CD4-positive, alpha-beta T cell treated with Interleukin-15 for 4 hours (primary cell): ENCODE results near the gene KLHDC3.
"Not testable (repeated sequence)": the region's sequence is repeated elsewhere in the genome, so short reads cannot be mapped to it uniquely, and the experiment has no call there.

Experiments used
- DNase-seq: peaks from one replicate; pipeline ENCODE4 v3.0.0-alpha.2; 2020; ENCODE audit warnings: low spot score

Gene KLHDC3

DNA sequence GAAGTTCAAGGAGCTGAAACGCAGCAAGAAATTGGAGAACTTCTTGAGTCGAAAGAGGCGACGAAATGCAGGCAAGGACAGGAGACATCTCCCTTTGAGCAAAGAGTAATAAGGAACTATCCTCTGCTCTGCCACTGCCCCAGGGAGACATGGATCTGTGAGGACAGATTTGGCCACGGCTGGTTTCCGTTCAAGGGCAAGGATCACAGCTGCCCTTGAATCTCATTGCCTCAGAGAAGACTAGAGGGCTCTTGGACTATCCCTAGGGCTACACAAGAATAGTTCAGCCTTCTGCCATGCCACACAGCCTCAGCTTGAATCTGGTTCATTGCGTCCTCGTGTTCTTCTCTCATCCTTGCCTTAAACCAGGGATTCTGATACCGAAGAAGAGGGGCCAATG is 15.1 kb downstream of the KLHDC3 start:
- no peak for DNase-seq

DNA sequence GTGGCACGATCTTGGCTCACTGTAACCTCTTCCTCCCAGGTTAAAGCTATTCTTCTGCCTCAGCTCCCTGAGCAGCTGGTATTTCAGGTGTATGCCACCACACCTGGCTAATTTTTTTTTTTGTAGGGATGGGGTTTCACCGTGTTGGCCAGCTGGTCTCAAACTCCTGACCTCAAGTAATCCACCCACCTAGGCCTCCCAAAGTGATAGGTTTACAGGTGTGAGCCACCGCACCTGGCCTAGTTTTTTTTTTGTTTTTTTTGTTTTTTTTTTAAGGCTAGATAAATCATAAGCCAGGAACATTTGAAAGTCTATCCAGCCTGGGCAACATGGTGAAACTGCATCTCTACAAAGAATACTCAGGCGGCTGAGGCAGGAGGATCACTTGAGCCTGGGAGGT is 18.3 kb downstream of the KLHDC3 start:
- DNase-seq: no peak

DNA sequence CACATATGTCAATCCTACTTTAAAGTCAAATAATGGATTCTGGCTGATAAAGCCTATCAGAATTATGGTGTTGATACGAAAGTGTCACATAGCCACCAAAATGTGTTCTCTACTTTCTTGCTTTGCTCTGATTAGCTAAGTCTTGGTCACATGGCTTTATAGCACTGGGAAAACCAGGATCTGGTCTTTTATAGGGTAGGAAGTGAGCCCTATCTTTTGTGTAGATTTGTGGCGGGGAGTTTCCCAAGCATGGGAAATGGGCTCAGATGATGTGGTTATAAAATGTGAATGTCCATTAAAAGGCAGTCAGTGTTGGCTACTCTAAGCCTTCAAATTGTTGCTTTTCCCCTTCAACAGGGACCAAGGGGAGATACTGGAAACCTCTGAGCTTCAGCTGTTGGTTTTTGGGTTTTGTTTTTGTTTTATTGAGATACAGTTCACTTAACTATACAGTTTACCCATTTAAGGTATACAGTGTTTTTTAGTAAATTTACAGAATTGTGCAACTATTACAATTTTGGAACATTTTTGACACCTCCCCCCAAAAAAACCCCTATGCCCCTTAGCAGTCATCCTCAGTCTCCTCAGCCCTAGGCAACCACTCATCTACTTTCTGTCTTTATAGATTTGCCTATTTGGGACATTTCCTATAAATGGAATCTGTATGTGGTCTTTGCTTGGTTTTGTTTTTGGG is 19.6 kb downstream of the KLHDC3 start:
- DNase-seq: no peak

DNA sequence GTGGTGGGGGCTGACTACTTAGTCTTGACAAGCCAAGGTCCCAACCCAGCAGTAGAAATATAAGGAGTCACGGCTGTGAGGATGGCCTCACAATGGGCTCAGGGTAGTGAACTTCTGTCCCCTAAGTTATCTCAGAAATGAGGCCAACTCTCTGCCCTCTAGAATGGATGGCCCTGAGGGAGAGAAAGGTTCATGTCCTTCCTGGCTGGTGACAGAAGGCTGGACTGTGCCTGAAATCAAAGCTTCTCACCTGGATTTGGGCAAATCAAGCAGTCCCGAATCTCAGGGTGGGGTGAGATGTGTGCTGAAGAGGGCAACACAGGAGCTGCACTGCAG is 20.1 kb downstream of the KLHDC3 start:
- no peak for DNase-seq

DNA sequence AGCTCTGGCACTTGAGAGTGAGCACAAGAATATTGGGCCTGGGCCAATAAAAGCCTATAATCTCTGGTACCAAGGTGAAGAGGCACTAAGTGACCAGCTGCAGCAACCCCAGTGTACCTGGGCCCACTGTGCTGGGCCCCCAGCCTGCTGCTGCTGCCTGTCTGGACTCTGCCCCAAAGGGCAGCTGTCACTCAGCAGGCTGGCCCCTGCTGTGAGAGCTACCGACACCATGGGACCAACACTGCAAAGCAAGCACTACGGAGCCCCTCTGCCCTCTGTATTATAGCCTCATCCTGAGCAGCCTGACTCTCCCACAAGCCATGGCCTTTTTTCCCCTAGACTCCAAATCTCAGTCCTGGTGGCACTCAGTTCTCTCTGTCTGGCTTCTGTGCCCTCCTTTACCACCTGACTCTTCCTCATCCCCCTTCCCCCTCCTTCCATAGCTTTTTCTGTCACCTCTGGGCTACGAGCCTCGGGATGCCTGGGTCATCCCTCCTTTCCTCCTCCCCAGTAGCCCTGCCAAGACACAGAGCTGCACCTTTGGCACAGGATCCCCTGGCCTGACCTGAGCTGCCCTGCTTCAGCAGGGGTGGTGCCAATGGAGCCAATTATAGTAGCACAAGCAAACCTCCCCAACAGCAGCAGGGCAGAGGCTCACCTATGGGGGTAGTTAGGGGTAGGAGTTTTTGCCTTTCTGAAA is 21.6 kb downstream of the KLHDC3 start:
- DNase-seq: no peak

DNA sequence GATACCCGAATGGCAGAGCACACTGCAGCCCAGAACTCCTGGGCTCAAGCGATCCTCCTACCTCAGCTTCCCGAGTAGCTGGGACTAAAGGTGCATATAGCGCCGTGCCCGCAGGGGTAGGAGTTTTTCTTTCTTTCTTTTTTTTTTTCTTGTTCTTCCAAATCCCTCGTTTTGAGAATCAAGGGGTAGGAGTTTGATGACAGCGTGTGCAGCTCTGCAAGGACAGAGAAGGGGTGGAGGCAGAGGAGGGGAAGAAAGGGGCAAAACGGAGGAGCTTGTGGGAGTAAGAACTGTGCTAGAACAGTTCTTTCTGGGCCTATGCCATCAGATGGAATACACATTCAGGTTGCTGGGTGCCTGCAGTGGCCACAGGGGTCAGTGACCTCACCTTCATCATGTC is 22.7 kb downstream of the KLHDC3 start:
- no peak for DNase-seq

DNA sequence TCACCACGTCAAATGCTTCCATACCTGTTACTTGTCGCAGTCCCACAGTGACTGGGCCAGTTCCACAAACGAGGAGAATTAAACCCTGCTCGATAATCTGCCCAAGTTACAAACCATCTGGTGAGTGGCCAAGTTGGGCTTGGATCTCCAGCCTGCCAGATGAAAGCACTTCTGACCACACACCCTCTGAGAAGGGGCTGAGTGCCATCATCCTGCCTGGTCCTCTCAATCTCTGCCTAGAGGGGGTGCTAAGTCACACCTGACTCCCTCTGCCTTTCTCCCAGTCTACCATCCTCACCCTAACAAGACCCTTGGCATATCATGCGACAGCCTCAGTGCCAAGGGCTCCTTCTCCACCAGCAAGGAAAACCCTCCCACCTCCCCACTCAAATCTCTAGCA is 23.1 kb downstream of the KLHDC3 start:
- no peak for DNase-seq

DNA sequence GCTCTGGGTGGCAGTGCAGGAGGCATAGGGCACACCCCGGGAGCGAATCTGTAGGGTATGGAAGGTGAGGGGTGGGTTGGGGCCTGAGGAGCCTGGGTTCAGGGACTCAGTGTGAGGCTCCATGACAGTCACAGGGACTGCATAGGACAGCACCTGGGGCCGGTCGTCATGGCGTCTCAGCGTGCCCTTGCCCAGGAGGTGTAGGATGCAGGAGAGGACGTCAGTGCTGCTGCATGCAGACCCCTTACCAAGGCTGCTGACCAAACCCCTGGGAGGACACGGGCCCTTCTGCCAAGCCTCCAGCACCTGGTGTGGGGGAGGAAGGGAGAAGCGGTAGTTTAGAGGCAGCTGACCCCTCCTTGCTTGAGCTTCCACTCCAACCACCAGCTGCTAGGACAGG is 23.7 kb downstream of the KLHDC3 start:
- DNase-seq: no peak

DNA sequence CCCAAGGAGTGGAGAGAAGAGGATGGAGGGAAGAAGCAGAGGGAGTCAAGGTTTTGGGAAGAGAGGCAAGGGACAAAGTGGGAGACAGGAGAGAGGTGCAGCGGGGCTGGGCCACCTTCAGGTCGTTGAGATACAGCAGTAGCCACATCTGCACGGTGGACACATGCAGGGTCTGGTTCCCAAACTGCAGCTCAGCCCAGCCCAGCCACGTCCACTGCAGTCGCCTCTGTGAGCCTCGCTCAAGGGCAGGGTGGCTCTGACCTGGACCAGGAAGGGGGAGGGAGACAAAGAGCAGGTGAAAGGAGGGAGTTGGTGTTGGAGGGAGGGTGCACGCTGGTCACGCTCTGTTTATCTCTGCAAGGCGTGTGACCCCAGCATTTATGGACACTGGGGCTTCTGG is 24.7 kb downstream of the KLHDC3 start:
- DNase-seq: no peak

DNA sequence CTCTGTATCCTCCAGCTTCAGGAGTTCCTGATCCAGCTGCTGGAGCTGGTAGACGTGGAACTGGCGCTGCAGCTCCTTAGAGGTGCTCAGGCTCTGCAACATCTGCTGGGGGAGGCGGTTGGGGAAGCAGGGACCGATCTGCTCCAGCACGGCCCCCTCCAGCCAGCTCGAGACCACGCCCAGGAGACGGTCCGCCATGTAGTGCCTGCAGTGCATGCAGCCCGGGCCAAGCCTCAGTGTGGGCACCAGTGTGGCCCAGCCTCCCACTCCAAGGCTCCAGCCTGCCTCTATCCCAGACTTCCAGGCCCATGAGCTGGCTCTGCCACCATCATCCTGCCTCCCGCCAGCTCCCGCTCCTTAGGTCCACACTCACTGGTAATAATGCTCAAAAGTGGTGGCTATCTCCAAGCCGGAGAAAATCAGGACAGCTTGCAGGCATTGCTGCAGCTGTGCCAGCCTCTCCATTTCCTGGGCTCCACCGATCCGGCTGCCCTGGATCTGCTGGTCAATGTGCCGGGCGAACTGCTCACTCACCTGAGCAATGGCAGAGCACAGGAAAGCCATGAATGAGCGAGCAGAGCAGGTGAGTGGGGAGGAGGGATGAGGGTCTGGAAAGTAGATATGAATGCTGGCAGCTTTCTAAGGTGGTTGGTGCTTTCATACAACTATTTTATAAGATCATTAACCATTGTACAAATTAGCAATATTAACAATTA is 26.7 kb downstream of the KLHDC3 start:
- DNase-seq: no peak

DNA sequence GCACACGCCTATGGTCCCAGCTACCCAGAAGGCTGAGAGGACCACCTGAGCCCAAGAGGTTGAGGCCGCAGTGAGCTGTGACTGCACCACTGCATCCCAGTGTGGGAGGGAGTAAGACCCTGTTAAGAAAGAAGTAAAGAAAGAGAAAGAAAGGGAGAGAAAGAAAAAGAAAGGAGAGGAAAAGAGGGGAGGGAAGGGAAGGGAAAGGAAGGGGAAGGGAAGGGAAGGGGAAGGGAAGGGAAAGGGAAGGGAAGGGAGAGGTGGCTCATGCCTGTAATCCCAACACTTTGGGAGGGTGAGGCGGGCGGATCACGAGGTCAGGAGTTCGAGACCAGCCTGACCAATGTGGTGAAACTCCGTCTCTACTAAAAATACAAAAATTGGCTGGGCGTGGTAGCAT is 27.4 kb downstream of the KLHDC3 start:
- DNase-seq: not testable (repeated sequence)

DNA sequence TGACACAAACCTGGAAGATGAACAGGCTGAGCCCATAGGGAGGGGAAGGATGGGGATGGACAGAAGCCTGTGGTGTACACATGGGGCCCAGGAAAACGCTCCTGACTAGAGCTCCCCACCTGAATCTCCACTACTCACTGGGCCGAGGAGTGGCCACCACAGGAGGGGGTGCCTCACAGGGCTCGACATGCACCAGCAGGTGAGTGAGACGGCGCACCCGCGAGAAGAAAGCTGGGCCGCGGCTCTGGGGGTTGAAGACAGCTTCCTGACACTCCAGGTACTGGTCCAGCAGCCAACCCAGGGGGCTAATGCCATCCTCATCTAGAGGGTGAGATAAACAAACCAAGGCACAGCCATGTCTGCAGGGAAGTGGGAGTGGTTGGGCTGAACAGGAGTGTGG is 29.3 kb downstream of the KLHDC3 start:
- no peak for DNase-seq

DNA sequence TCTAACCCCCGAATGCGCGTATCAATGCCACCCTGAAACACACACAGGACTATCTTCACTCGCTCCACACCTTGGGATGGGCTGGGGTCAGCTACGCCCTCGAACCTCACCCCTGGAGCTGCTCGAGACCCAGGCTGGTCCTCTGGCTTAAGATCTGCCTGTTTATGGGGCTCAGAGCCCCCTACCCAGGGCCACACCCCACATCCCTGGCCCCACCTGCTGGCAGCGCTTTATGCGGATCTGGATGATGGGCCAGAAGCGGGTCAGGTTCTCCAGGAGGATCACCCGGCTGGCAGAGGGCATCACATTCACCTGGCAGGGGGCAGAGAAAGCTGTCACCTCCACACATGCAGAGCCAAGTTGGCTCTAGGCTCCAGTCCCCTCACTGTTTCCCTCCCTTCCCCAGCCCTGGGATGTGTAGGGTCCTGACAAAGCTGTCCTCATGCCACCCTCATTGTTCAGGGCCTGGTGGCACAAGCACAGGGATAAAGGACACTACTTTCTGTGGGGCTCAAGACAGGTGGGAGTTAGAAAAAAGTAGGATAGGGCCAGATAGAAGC is 31.4 kb downstream of the KLHDC3 start:
- no peak for DNase-seq

DNA sequence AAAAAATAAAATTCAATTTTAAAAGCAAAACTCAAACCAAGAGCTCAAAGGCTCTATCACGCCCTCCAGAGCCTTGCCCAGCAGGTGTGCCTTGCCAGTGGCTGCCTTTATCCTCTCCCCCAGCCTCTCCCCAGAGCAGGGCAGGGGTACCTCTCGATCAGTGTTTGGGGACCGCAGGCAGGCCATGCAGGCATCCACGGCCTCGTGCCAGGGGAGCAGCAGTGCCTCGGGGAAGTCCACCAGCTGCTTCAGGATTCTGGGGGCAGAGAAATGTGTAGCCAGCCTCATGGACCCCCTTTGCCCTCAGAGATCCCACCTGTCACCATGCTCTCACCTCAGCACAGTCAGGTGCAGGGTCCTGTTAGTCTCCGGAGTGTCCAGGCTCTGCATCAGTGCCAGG is 33.9 kb downstream of the KLHDC3 start:
- no peak for DNase-seq

DNA sequence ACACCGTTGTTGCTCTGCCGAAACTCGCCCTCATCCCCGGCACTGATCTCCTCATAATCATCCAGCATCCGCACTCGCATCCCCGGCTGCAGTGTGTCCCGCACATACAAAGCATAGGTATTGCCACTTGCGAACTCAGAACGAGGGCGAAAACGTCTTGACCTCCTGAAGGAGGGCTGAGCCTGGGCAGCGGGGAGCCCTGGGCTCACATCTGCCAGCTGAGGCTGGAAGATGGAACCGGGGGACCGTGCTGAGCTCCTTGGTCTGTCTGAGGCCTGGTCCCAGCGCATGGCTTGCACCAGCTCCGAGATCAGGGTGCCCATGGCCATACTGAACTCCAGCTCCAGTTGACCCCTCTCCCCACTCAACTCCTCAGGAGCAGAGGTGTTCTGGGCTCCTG is 36.9 kb downstream of the KLHDC3 start:
- DNase-seq: no peak

DNA sequence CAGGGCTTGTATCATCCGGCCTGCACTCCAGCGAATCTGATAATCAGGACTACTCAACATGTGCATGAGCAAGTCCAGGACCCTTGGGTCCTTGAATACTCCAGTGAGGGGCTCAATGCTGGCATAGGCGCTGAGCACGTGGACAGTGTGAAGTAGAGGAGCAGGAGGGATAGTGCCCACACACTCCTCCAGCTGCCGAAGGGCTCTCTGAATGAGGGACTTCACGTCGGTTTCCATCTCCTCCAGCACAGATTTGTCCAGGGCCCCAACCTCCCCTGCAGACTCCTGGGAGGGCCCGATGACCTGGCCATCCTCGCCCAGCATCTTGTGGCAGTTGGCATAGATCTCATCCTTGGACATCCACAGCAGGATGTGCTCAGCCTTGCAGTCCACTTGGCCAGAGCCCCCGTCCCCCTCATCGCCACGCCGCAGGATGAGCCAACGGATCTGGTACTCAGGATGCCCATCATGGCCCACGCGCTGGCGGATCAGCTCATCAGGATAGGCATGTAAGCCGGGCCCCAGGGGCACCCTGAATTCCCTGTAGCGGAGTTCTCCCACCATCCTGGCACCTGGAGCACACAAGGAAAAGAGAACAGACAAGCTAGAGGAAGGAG is 38.3 kb downstream of the KLHDC3 start:
- DNase-seq: no peak

DNA sequence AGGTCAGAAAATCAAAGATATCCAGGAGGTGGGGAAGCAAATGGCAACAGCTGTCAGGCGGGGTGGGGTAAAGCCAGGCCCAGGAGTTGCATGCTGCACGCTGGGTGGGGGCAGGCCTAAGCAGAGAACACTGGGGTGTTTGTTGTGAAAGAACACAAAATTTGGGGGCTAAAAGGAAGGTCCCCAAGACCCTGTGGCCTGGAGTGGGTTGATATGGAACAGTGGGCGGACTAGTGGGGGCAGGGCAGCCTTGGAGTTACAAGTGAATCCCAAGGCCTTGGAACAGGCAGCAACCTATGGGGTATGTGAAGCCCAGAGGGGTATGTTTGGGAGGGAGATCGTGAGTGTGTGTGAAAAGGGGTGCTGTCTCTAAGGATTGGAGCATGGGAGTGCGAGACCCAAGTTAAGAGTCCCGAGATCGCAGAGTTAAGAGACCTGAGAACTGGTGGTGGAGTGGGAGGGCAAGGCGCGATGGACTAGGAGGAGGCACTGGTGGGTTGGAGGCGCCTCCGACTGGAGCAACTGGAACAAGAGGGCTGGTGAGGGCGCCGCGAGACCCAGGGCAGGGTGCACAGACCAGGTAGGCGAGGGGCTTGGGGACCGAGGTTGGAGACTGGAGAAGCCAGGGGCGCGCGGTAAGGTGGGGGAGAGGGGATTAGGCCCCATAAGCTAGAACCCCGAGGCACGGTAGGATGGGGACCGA is 38.9 kb downstream of the KLHDC3 start:
- DNase-seq: no peak

DNA sequence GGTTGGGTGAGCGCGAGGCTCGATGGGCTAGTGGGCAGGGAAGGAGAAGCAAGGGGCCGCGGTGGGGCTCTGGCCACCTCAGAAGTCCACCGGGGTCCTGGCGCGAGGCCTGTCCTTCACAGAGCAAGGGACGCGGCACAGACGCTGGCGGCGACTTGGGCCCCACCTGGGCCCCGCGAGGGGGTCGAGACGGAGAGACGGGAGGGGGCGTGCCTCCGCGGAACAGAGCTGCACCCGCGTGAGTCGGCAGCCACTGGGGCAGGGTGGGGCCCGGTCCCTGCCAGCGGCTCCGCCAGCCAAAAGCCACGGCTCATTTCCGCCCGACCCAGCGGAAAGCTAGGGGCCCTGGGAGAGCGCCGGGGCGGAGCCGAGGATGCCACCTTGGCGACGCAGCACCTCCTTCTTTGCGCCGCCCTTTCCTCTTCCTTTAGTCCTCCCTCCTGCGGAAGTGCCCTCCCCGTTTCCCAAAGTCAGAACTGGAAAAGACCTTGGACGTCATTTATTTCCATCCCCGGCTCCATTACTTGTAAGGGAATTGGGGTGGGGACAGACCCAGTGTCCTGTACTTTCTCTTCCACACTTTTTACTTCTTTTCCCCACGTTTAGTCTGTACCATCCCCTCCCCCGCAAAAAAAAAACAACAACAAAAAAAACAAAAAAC is 39.6 kb downstream of the KLHDC3 start, which contains the start of gene CUL7:
Gene CUL7, minus strand, starts transcription at position 307 of the 661 bp plus-strand sequence. CDS start 1,063 bp downstream, outside the sequence.
- peak; percentile 92 for DNase-seq

DNA sequence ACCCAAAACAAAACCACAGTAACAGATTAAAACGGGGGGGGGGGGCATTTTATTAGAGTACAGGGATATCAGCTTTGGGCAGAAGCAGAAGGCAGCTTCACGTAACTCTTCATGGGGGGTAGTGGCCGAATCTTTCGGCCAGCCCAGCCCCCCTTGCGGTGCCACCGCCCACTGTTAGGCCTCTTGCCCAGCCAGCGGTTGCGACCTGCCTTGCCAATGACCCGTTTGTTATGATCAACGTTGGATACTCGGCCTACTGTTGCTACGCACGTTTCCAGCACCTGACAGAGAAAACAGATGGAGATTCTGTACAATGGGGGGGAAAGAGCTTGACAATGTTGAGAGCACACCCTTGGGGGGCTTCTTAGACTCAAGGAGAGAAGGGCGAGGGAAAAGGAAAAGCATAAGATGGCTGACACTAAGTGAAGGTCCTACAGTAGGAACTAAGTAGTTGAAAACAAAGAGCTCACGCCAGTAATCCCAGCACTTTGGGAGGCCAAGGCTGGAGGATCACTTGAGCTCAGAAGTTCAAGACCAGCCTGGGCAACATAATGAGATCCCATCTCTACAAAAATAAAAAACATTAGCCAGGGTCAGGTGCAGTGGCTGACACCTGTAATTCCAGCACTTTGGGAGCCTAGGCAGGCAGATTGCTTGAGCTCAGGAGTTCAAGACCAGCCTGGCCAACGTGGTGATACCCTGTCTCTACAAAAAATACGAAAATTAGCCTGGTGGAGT is 40.3 kb downstream of the KLHDC3 start:
- no peak for DNase-seq

DNA sequence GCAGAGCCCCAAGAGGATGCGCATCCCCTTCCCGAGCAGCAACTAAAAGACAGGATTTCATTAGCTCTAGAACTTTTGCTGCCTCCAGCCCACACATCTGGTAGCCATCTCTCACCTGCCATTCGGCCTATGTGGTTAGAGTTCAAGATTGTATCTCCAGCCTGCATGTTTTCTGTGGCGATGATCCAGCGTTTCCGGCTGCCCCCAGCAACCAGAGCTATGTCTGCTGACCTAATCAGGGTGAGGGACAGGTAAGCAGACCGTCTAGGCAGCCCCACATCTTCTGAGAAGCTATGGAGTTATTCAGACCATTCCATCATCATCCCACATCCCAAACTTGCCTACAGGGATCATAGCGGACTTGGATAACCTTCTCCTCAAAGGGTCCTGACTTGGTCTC is 41.9 kb downstream of the KLHDC3 start:
- DNase-seq: no peak

DNA sequence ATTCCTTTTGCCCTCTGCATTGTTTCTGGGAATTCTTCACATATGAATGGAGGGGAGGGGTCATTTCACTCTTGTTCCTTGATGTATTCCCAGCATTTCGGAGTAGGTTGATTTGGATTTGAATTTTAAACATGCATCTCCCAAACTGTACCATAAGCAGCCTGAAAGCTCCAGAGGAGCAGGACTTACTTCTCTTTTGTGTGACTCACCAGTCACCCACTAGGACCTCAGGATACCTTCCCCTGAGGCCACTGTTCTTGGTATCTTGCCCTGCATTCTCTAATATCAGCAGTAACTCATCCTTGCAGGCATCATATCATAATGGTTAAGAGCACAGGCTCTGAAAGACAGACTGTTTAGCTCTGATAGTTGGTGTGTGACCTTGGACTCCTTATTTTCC is 44.5 kb downstream of the KLHDC3 start:
- DNase-seq: no peak
